K562 (cell line): ENCODE data around the gene GLIS1. TPM values are rescaled to one million over a fixed set of nuclear protein-coding genes. Genes with fewer than 3 reads are reported as not detected.

ENCODE experiments used
- DDX20 ChIP-seq: fragments of 450-650 bp; IDR thresholded peaks from 2 replicates; pipeline ENCODE4 v1.6.1; 2016; ENCODE audit warnings: missing genetic modification characterization, low read depth, mild to moderate bottlenecking, missing compliant biosample characterization, moderate library complexity
- POLR2A ChIP-seq: fragments of 450-650 bp; conservative IDR thresholded peaks from 2 replicates; pipeline ENCODE4 v1.6.1; 2016
- STAG1 ChIP-seq: sonication (generic); formaldehyde crosslinking; IDR thresholded peaks from 2 replicates; pipeline ENCODE4 v1.5.0; 2020; ENCODE audit warnings: missing genetic modification reagents, borderline replicate concordance
- ZNF318 ChIP-seq, 2 experiments: fragments of 450-650 bp; IDR thresholded peaks; 2 replicates each; pipeline ENCODE4 v1.6.1; 2016; ENCODE audit warnings: mild to moderate bottlenecking in 2 of 2, borderline replicate concordance in 1 of 2, low read depth in 1 of 2, moderate library complexity in 1 of 2
- polyA plus RNA-seq, 8 experiments: library from polyadenylated mRNA; depleted of rRNA in 4 of 8; stranded (reverse) in 5 of 8; unstranded in 3 of 8; fragments of >200 nt; fragmentation: Nextera tagmentation in 2 of 8; fragmentation: Illumina TruSeq in 1 of 8; extraction: Ambion mirVana in 2 of 8; extraction: Trizol in 1 of 8; gene quantifications; 2 replicates each; pipeline versions ENCODE4 v1.2.1 to v1.2.3, GENCODE V29; 2011 to 2014; ENCODE audit warnings: inconsistent platforms in 1 of 8, missing spikeins in 1 of 8
- total RNA-seq, 7 experiments: library from RNA; depleted of rRNA in 6 of 7; stranded (reverse); fragments of >200 nt in 6 of 7; fragmentation: Illumina TruSeq in 2 of 7; extraction: Trizol in 2 of 7; gene quantifications; 2 replicates each; pipeline versions ENCODE4 v1.2.1 to v1.2.3, GENCODE V29; 2011 to 2021; ENCODE audit warnings: low replicate concordance in 1 of 7

Gene GLIS1
- total and polyA plus RNA-seq, 9 of the 15 experiments (the other 6 are each of a cell fraction or from before 2014, with no cell fraction given): not detected

- TF ChIP-seq ZNF318 (IDR thresholded peaks at IDR 0.05; ENCODE audit: borderline replicate concordance in 1 of 2, low read depth in 1 of 2): no peak
- no peak for TF ChIP-seq DDX20 (tag)
- no peak for TF ChIP-seq POLR2A
- no peak for TF ChIP-seq STAG1 (CRISPR knock-in tag)
- TF ChIP-seq, all 486 proteins: peak for 0
Observed at GRCh38 chr1:53550201-53550741, 188.7 kb downstream of the GLIS1 start (continued).
